GM11168 (cell line): ENCODE results near the gene SMC5.
"Not testable (repeated sequence)": the region's sequence is repeated elsewhere in the genome, so short reads cannot be mapped to it uniquely, and the experiment has no call there.

Experiments
- in situ Hi-C: fragments of 300-500 bp; cut with MboI; formaldehyde crosslinking; loops from one replicate; pipeline ENCODE4 v1.12.0; 2022; ENCODE audit warnings: low sequenced_read_pairs; ENCODE audit not compliant: unreplicated experiment

Gene SMC5

GRCh38 chr9:70401241-70401640 is 142.5 kb downstream of the SMC5 start:
- in situ Hi-C loops: not testable (repeated sequence)

- in situ Hi-C loops: no loop called here
Observed at GRCh38 chr9:70402213-70402612, 143.4 kb downstream of the SMC5 start.

GRCh38 chr9:70403166-70403565 is 144.4 kb downstream of the SMC5 start:
- in situ Hi-C loops: no loop called here

GRCh38 chr9:70403618-70404025 is 144.8 kb downstream of the SMC5 start:
- in situ Hi-C loops: no loop called here

GRCh38 chr9:70404261-70404660 is 145.5 kb downstream of the SMC5 start:
- in situ Hi-C loops: no loop called here
